ENCODE data around the gene ADAMTS1. TPM values are rescaled to one million over a fixed set of nuclear protein-coding genes. Genes with fewer than 3 reads are reported as not detected.
A peak's percentile ranks its signal among the peaks of the same experiment; 100 is the strongest.

The ADAMTS1 gene
- total RNA-seq, 1 experiment from 2014 or later = 1.4 TPM

DNA sequence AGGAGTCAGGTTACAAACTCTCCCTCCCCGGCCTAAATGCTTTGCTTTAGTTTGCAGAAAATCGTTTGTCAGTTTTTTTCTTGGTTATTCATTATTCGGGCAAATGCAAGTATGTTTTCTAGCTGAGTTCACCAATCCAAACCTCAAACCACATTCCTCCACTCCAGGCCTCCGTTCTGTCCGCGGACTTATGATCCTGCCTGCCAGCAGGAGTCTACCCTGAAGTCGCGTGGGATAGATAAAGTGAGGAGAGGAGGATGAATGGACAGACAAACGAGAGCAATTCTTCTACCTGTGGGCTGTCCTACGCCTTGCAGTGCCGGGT lies 1.3 kb downstream of the ADAMTS1 start:
- H3K4me3 Mint-ChIP-seq (ENCODE audit: unreplicated experiment) = peak overlapping the region; percentile 76
- H3K4me1 Mint-ChIP-seq (ENCODE audit: insufficient read depth, unreplicated experiment) = peaks cover 38% of the 10 kb centered on the region
- ChIA-PET POLR2A (interaction anchor here (1.0 to 1.5 kb wide), 4 partner anchors 71 to 863 kb away, joined by 3 to 4 read pairs (median 3); no protein-coding TSS in a partner anchor), CTCF (interaction anchor here (0.6 to 4.6 kb wide), 10 partner anchors 10 to 1902 kb away, joined by 3 to 29 read pairs (median 4); no protein-coding TSS in a partner anchor)
- TF ChIP-seq, protein P1, sequence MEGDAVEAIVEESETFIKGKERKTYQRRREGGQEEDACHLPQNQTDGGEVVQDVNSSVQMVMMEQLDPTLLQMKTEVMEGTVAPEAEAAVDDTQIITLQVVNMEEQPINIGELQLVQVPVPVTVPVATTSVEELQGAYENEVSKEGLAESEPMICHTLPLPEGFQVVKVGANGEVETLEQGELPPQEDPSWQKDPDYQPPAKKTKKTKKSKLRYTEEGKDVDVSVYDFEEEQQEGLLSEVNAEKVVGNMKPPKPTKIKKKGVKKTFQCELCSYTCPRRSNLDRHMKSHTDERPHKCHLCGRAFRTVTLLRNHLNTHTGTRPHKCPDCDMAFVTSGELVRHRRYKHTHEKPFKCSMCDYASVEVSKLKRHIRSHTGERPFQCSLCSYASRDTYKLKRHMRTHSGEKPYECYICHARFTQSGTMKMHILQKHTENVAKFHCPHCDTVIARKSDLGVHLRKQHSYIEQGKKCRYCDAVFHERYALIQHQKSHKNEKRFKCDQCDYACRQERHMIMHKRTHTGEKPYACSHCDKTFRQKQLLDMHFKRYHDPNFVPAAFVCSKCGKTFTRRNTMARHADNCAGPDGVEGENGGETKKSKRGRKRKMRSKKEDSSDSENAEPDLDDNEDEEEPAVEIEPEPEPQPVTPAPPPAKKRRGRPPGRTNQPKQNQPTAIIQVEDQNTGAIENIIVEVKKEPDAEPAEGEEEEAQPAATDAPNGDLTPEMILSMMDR (IDR thresholded peaks at IDR 0.05; ENCODE audit: unreplicated experiment) = no peak
- H3K27ac Mint-ChIP-seq (ENCODE audit: low read depth, unreplicated experiment) = no peak overlapping the region
- peaks cover 29% of the 10 kb centered on the region for H3K27me3 Mint-ChIP-seq (ENCODE audit: insufficient read depth, unreplicated experiment)
- H3K9me3 Mint-ChIP-seq (ENCODE audit: unreplicated experiment) = no peaks in the 10 kb centered on the region
- intact Hi-C loops (cut with micrococcal nuclease) = loop anchor here (1.0 to 10.0 kb wide), 4 partner anchors 28 to 1791 kb away; no protein-coding TSS in a partner anchor
- no TSS peak for BruUV-seq (replicated peaks)
- peaks cover 4% of the 10 kb centered on the region for H3K36me3 Mint-ChIP-seq (ENCODE audit: insufficient read depth, unreplicated experiment)
- DNase-seq (ENCODE audit: unreplicated experiment) = peak; percentile 49

DNA sequence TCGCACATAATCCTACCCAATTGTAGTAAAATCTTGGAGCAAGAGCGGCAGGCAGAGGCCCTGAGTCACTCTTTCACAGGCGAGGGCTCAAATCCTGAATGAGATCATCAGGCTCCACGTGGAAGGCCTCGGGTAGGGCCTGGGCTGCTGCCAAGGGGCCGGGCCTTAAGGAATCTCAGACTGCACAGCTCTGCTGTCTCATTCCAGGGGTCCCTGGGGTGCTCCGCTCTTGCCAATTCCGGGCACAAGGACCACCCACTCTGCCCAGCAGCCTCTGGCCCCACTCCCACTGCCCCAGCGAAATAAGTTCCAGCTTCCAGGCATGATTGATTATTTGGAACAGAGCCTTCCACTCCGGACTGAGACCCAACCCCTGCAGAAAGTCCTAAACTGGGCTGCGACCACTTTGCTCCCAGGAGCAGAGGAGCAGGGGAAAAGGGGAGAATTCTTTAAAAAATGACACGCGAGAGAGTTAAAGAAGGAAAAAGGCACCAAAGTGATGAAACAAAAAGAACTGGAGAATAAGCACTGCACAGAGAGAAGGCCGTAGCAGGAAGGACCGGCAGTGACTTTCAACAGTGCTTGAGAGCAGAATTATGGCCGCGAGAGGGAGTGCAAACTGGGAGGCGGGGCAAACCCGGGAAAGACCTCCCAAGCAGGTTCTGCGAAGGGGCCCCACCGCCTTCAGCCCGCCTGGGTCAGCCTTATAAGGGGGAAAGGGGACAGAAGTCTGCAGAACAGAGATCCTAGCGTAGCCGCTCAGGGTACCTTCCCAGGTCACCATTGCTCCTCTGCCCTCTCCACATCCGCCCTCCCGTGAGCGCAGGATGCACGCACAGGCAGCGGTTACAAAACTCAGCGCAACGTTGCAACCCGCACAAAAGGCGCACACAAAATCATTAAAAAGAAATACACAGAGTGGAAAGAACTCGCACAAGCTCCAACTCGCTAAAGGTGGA lies 2.0 kb downstream of the ADAMTS1 start:
- no TSS peak for BruUV-seq (replicated peaks)
- intact Hi-C loops (cut with micrococcal nuclease) = loop anchor here (1.0 to 10.0 kb wide), 4 partner anchors 27 to 1792 kb away; no protein-coding TSS in a partner anchor

DNA sequence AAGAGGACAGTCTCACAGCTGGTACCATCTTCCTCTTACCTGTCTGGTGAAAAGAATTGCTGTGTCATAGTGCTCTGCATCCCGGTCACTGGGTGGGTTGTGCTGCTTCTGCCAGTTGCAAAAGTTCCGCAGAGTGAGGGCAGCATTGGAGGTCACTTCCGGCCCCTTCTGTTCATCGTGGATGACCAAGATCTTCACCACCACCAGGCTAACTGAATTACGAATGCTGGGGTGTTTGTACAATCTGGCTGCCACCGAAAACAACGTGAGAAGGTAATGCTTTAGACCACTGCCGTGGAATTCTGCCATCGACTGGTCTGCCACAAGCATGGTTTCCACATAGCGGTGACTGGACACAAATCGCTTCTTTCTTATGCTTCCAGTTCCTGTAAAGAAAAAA lies 2.9 kb downstream of the ADAMTS1 start:
- peak overlapping the region; percentile 38 for H3K27ac Mint-ChIP-seq (ENCODE audit: low read depth, unreplicated experiment)
- ChIA-PET POLR2A (interaction anchor here (0.7 to 1.5 kb wide), 4 partner anchors 452 to 1903 kb away, joined by 3 to 5 read pairs (median 4); no protein-coding TSS in a partner anchor), CTCF (interaction anchor here (0.6 to 4.6 kb wide), 6 partner anchors 8 to 1531 kb away, joined by 3 to 29 read pairs (median 3); no protein-coding TSS in a partner anchor)
- H3K4me1 Mint-ChIP-seq (ENCODE audit: insufficient read depth, unreplicated experiment) = peaks cover 37% of the 10 kb centered on the region
- no peaks in the 10 kb centered on the region for H3K9me3 Mint-ChIP-seq (ENCODE audit: unreplicated experiment)
- peak overlapping the region; percentile 76 for H3K4me3 Mint-ChIP-seq (ENCODE audit: unreplicated experiment)
- TF ChIP-seq, protein P1 (IDR thresholded peaks at IDR 0.05; ENCODE audit: unreplicated experiment) = no peak
- H3K36me3 Mint-ChIP-seq (ENCODE audit: insufficient read depth, unreplicated experiment) = peaks cover 4% of the 10 kb centered on the region
- BruUV-seq (replicated peaks) = no TSS peak
- peaks cover 21% of the 10 kb centered on the region for H3K27me3 Mint-ChIP-seq (ENCODE audit: insufficient read depth, unreplicated experiment)
- intact Hi-C loops (cut with micrococcal nuclease) = loop anchor here (5.0 to 10.0 kb wide), 2 partner anchors 1375 to 1793 kb away; no protein-coding TSS in a partner anchor
- DNase-seq (ENCODE audit: unreplicated experiment) = no peak

More for the DNA sequence above, 2.0 kb downstream of the ADAMTS1 start:
- H3K9me3 Mint-ChIP-seq (ENCODE audit: unreplicated experiment) = no peaks in the 10 kb centered on the region
- POLR2A ChIA-PET = interaction anchor here (0.5 to 1.5 kb wide), 7 partner anchors 71 to 1903 kb away, joined by 3 to 5 read pairs (median 3); no protein-coding TSS in a partner anchor
- CTCF ChIA-PET = interaction anchor here (0.5 to 4.6 kb wide), 16 partner anchors 8 to 1903 kb away, joined by 3 to 29 read pairs (median 3); no protein-coding TSS in a partner anchor
- TF ChIP-seq, protein P1 (IDR thresholded peaks at IDR 0.05; ENCODE audit: unreplicated experiment) = peak; percentile 17
- H3K27ac Mint-ChIP-seq (ENCODE audit: low read depth, unreplicated experiment) = peak overlapping the region; percentile 38
- H3K36me3 Mint-ChIP-seq (ENCODE audit: insufficient read depth, unreplicated experiment) = peaks cover 4% of the 10 kb centered on the region
- DNase-seq (ENCODE audit: unreplicated experiment) = peak; percentile 95
- H3K27me3 Mint-ChIP-seq (ENCODE audit: insufficient read depth, unreplicated experiment) = peaks cover 29% of the 10 kb centered on the region
- H3K4me1 Mint-ChIP-seq (ENCODE audit: insufficient read depth, unreplicated experiment) = peaks cover 38% of the 10 kb centered on the region
- H3K4me3 Mint-ChIP-seq (ENCODE audit: unreplicated experiment) = peak overlapping the region; percentile 76

DNA sequence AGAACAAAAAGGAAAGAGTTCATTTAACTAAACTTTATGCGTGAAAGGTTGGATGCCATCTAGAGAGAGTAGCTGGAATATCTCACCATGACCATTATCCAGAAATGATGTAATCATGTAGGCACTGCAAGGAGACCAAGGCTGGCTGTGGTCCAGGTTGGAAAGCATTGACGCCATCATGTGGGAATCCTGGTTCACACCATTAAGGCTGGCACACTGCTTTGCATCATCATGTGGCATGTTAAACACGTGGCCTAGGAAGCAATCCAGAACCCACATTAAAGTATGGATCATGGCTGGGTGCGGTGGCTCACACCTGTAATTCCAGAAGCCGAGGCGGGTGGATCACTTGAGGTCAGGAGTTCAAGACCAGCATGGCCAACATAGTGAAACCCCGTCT lies 4.3 kb downstream of the ADAMTS1 start:
- H3K4me3 Mint-ChIP-seq (ENCODE audit: unreplicated experiment) = no peak overlapping the region
- POLR2A ChIA-PET = interaction anchor here (0.7 kb wide), 2 partner anchors 14 to 1232 kb away, joined by 3 read pairs; no protein-coding TSS in a partner anchor
- peaks cover 26% of the 10 kb centered on the region for H3K4me1 Mint-ChIP-seq (ENCODE audit: insufficient read depth, unreplicated experiment)
- peak; percentile 94 for DNase-seq (ENCODE audit: unreplicated experiment)
- CTCF ChIA-PET = interaction anchor here (0.6 to 2.5 kb wide), 8 partner anchors 25 to 1938 kb away, joined by 3 to 12 read pairs (median 3); no protein-coding TSS in a partner anchor
- peaks cover 4% of the 10 kb centered on the region for H3K36me3 Mint-ChIP-seq (ENCODE audit: insufficient read depth, unreplicated experiment)
- BruUV-seq (replicated peaks) = no TSS peak
- H3K27me3 Mint-ChIP-seq (ENCODE audit: insufficient read depth, unreplicated experiment) = peaks cover 7% of the 10 kb centered on the region
- intact Hi-C loops (cut with micrococcal nuclease) = loop anchor here (5.0 to 10.0 kb wide), 2 partner anchors 1376 to 1794 kb away; no protein-coding TSS in a partner anchor
- TF ChIP-seq, protein P1 (IDR thresholded peaks at IDR 0.05; ENCODE audit: unreplicated experiment) = no peak
- H3K9me3 Mint-ChIP-seq (ENCODE audit: unreplicated experiment) = no peaks in the 10 kb centered on the region
- no peak overlapping the region for H3K27ac Mint-ChIP-seq (ENCODE audit: low read depth, unreplicated experiment)
